A673 (cell line): ENCODE results near the gene SERPINB1. TPM values are rescaled to one million over a fixed set of nuclear protein-coding genes. Genes with fewer than 3 reads are reported as not detected.

Experiments
- BruUV-seq: library from RNA; stranded (reverse); fragments of 400-500 nt; replicated peaks from 2 replicates; lab custom pipeline; 2021; lab: Mats Ljungman, UMichigan
- CTCF ChIA-PET: fragments of 300-600 bp; sonication (Branson Sonifier 250); formaldehyde crosslinking; loops from one replicate; lab custom pipeline; 2022; ENCODE audit warnings: antibody characterized with exemption; lab: Charles Lee
- POLR2A ChIA-PET: fragments of 300-600 bp; sonication (Branson Sonifier 250); formaldehyde crosslinking; loops from one replicate; lab custom pipeline; 2022; ENCODE audit warnings: antibody characterized with exemption; ENCODE audit not compliant: low non-redundant PET; lab: Charles Lee
- DNase-seq: peaks from one replicate; pipeline ENCODE4 v3.0.0-alpha.2; 2015; ENCODE audit warnings: low spot score
- H3K27ac ChIP-seq: fragments of 200-600 bp; sonication (generic); 2 replicates; pipeline ENCODE4 v1.5.1; 2016; ENCODE audit warnings: mixed run types, low read depth, mild to moderate bottlenecking, mixed read lengths, antibody characterized with exemption, low read length; ENCODE audit not compliant: poor library complexity, severe bottlenecking
- H3K27me3 ChIP-seq: fragments of 200-600 bp; sonication (generic); replicated peaks from 2 replicates; pipeline ENCODE4 v1.6.1; 2017; ENCODE audit warnings: mixed run types, low read depth, mild to moderate bottlenecking, mixed read lengths, antibody characterized with exemption, low read length; ENCODE audit not compliant: insufficient read depth, poor library complexity
- H3K36me3 ChIP-seq: fragments of 200-600 bp; sonication (generic); 2 replicates; pipeline ENCODE4 v1.6.1; 2016; ENCODE audit warnings: mixed run types, mild to moderate bottlenecking, mixed read lengths, antibody characterized with exemption, low read length; ENCODE audit not compliant: insufficient read depth, poor library complexity, severe bottlenecking
- H3K4me1 ChIP-seq: fragments of 200-600 bp; sonication (generic); 2 replicates; pipeline ENCODE4 v1.6.1; 2017; ENCODE audit warnings: mixed run types, mild to moderate bottlenecking, mixed read lengths, antibody characterized with exemption, low read length; ENCODE audit not compliant: insufficient read depth, poor library complexity, severe bottlenecking
- H3K4me3 ChIP-seq: fragments of 200-600 bp; sonication (generic); 2 replicates; pipeline ENCODE4 v1.5.1; 2016; ENCODE audit warnings: low read depth, mixed run types, mild to moderate bottlenecking, mixed read lengths, low read length; ENCODE audit not compliant: poor library complexity, severe bottlenecking
- H3K9me3 ChIP-seq: fragments of 200-600 bp; sonication (generic); 2 replicates; pipeline ENCODE4 v1.6.1; 2016; ENCODE audit warnings: mixed run types, low read depth, mild to moderate bottlenecking, mixed read lengths, antibody characterized with exemption, low read length; ENCODE audit not compliant: poor library complexity, severe bottlenecking
- CTCF ChIP-seq: fragments of 300-800, 200-600 bp; sonication (generic); conservative IDR thresholded peaks from 2 replicates; pipeline ENCODE4 v1.5.1; 2017; ENCODE audit warnings: low read depth, mild to moderate bottlenecking, antibody characterized with exemption, low read length, moderate library complexity, mixed read lengths
- EZH2 ChIP-seq: fragments of 200-600 bp; sonication (generic); IDR thresholded peaks from 2 replicates; pipeline ENCODE4 v1.6.1; 2017; ENCODE audit warnings: borderline replicate concordance, low read depth, mild to moderate bottlenecking, mixed read lengths, antibody characterized with exemption, low read length; ENCODE audit not compliant: poor library complexity, severe bottlenecking
- intact Hi-C: fragments of 100-400 bp; cut with micrococcal nuclease; formaldehyde crosslinking; loops from one replicate; pipeline ENCODE4 v1.10.0; 2022; ENCODE audit not compliant: unreplicated experiment
- total RNA-seq: library from RNA; stranded (reverse); gene quantifications from 2 replicates; pipeline ENCODE4 v1.2.3, GENCODE V29; 2021

The SERPINB1 gene
- total RNA-seq, 1 experiment from 2014 or later, result 1.3 TPM

DNA sequence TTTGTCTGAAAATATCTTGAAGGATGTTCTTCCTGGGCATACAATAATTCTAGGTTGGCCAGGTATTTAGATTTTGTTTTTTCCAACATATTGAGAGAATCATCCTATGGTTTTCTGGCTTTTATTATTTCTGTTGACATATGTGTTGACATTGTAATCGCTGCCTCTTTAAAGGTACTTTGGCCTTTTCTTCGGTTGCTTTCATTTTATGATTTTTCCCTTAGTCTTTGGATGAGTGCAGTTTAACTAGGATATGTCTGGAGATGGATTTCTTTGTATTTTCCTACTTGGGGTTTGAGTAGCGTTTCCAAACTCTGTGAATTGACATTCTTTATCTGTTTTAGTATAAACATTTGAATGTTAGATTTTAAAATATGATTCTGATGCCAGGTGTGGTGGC is 11.5 kb downstream of the SERPINB1 start:
- DNase-seq, result no peak
- CTCF ChIA-PET, result no interaction called here
- Histone ChIP-seq H3K4me1 (no peaks in the 10 kb centered on the region), H3K9me3 (no peaks in the 10 kb centered on the region), H3K27ac (no peak overlapping the region), H3K27me3 (no peaks in the 10 kb centered on the region), H3K36me3 (no peaks in the 10 kb centered on the region), H3K4me3 (no peak overlapping the region)
- BruUV-seq, result no TSS peak
- TF ChIP-seq CTCF (no peak), EZH2 (no peak)
- POLR2A ChIA-PET, result no interaction called here
- intact Hi-C loops, result no loop called here

GRCh38 chr6:2829253-2829652 is 12.4 kb downstream of the SERPINB1 start:
- Histone ChIP-seq H3K27ac (no peak overlapping the region), H3K9me3 (no peaks in the 10 kb centered on the region), H3K27me3 (no peaks in the 10 kb centered on the region), H3K36me3 (no peaks in the 10 kb centered on the region), H3K4me3 (no peak overlapping the region), H3K4me1 (no peaks in the 10 kb centered on the region)
- POLR2A ChIA-PET, result no interaction called here
- DNase-seq, result no peak
- TF ChIP-seq EZH2, result no peak
- no peak for TF ChIP-seq CTCF
- BruUV-seq, result no TSS peak
- intact Hi-C loops, result no loop called here
- CTCF ChIA-PET, result no interaction called here

GRCh38 chr6:2828629-2829028 is 13.0 kb downstream of the SERPINB1 start:
- H3K27ac ChIP-seq, result no peak overlapping the region

More at GRCh38 chr6:2828629-2829028, 13.0 kb downstream of the SERPINB1 start:
- H3K9me3 ChIP-seq, result no peaks in the 10 kb centered on the region
- DNase-seq, result no peak
- CTCF ChIA-PET, result no interaction called here
- no peak for TF ChIP-seq EZH2
- no peak for TF ChIP-seq CTCF
- H3K4me3 ChIP-seq, result no peak overlapping the region
- no peaks in the 10 kb centered on the region for H3K4me1 ChIP-seq
- intact Hi-C loops, result no loop called here
- H3K36me3 ChIP-seq, result no peaks in the 10 kb centered on the region
- POLR2A ChIA-PET, result no interaction called here
- no TSS peak for BruUV-seq
- no peaks in the 10 kb centered on the region for H3K27me3 ChIP-seq
